ENCODE results near the gene CDADC1. TPM values are rescaled to one million over a fixed set of nuclear protein-coding genes. Genes with fewer than 3 reads are reported as not detected.

Gene CDADC1
- polyA plus RNA-seq, 1 of the 3 experiments (the other 2 are of a cell fraction): 3.5 TPM

DNA sequence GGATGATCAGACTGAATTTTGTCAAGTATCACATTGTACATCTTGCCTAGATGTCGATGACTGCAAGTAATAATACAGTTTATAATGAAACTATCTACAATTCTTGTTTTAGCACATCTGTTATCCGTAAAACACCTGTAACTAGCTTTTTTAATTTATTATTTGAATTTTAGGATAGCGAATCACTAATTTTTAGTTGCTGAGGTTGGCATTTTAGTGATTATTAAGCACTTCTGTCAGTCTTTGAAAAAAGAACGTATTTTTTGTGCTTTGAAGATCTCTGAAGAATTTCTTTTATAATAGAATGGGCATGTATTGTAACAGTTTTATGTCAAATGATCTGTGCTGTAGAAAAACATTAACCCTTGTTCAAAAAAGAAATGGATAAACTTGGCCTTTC is 39.1 kb upstream of the CDADC1 start:
- no peak for DNase-seq
- TF ChIP-seq POLR2AphosphoS5 (IDR thresholded peaks at IDR 0.05; ENCODE audit: low read depth, low read length) (no peak), NFIC (IDR thresholded peaks at IDR 0.05; ENCODE audit: borderline replicate concordance) (no peak), ELF1 (IDR thresholded peaks at IDR 0.05) (no peak), TEAD4 (IDR thresholded peaks at IDR 0.05; ENCODE audit: borderline replicate concordance, insufficient read depth) (no peak), FOSL2 (IDR thresholded peaks at IDR 0.05; ENCODE audit: borderline replicate concordance, low read depth) (no peak)
- TF ChIP-seq, protein P1, sequence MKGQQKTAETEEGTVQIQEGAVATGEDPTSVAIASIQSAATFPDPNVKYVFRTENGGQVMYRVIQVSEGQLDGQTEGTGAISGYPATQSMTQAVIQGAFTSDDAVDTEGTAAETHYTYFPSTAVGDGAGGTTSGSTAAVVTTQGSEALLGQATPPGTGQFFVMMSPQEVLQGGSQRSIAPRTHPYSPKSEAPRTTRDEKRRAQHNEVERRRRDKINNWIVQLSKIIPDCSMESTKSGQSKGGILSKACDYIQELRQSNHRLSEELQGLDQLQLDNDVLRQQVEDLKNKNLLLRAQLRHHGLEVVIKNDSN (IDR thresholded peaks at IDR 0.05; ENCODE audit: borderline replicate concordance, low read depth): no peak
- TF ChIP-seq, protein P2, sequence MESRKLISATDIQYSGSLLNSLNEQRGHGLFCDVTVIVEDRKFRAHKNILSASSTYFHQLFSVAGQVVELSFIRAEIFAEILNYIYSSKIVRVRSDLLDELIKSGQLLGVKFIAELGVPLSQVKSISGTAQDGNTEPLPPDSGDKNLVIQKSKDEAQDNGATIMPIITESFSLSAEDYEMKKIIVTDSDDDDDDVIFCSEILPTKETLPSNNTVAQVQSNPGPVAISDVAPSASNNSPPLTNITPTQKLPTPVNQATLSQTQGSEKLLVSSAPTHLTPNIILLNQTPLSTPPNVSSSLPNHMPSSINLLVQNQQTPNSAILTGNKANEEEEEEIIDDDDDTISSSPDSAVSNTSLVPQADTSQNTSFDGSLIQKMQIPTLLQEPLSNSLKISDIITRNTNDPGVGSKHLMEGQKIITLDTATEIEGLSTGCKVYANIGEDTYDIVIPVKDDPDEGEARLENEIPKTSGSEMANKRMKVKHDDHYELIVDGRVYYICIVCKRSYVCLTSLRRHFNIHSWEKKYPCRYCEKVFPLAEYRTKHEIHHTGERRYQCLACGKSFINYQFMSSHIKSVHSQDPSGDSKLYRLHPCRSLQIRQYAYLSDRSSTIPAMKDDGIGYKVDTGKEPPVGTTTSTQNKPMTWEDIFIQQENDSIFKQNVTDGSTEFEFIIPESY (IDR thresholded peaks at IDR 0.05; ENCODE audit: borderline replicate concordance, low read depth): no peak
- H3K9me3 ChIP-seq: no peaks in the 10 kb centered on the region
- 96% methylated on average over 4 of the region's 4 CpGs for WGBS (ENCODE audit: low lambda C conversion rate)
- no peaks in the 10 kb centered on the region for H4K20me1 ChIP-seq (ENCODE audit: insufficient read depth)
- H3K79me2 ChIP-seq (ENCODE audit: insufficient read depth): no peaks in the 10 kb centered on the region
- H3K4me3 ChIP-seq (ENCODE audit: low read depth in 2 of 2, low read length in 1 of 2): no peak overlapping the region
- H3K27me3 ChIP-seq (ENCODE audit: insufficient read depth): no peaks in the 10 kb centered on the region
- no peak overlapping the region for H3K27ac ChIP-seq (ENCODE audit: low read depth in 2 of 2, low read length in 1 of 2)
- peaks cover 9% of the 10 kb centered on the region for H3F3A ChIP-seq (replicated peaks; ENCODE audit: insufficient read depth)
- H3K36me3 ChIP-seq (replicated peaks in 1 of 2; ENCODE audit: control insufficient read depth in 1 of 2, insufficient read depth in 2 of 2, low read length in 1 of 2): peaks cover 72 to 76% of the 10 kb centered on the region in 2 experiments
- no peak overlapping the region for H3K4me2 ChIP-seq
- no peak overlapping the region for H2AFZ ChIP-seq (ENCODE audit: low read depth)
- no peaks in the 10 kb centered on the region for H3K4me1 ChIP-seq (ENCODE audit: control insufficient read depth in 1 of 2, insufficient read depth in 2 of 2, low read depth in 1 of 2, low read length in 1 of 2)
- H3K9me2 ChIP-seq: no peaks in the 10 kb centered on the region
- no peak overlapping the region for H3K9ac ChIP-seq
- CTCF ChIA-PET: no interaction called here
- POLR2A ChIA-PET: no interaction called here

DNA sequence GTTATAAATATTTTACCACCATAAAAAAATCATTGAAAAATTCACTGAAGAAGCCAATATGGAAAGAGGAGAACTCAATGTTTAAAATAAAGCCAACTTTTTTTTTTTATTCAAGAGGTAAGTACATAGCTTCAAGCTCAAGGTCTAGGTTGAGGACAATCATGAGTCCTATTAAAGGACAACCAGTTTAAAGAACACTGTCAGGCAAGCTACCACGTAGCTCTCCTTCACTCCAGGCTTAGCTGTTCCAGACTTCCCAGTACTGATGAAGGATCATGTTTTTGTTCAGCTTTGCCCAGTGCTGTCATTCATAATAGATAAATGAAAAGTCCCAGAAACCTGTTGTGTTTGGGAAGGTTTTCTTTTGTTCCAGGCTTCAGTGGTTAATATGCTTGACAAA is 37.6 kb upstream of the CDADC1 start:
- DNase-seq: no peak
- H3K9me2 ChIP-seq: no peaks in the 10 kb centered on the region
- no peaks in the 10 kb centered on the region for H3K9me3 ChIP-seq
- POLR2A ChIA-PET: no interaction called here
- TF ChIP-seq TAF1 (IDR thresholded peaks at IDR 0.05; ENCODE audit: borderline replicate concordance, low read depth, low read length) (no peak), EZH2phosphoT487 (IDR thresholded peaks at IDR 0.05; ENCODE audit: borderline replicate concordance, low read depth) (no peak), RFX5 (IDR thresholded peaks at IDR 0.05; ENCODE audit: low read length) (no peak), RXRA (IDR thresholded peaks at IDR 0.05; ENCODE audit: borderline replicate concordance, low read depth) (no peak), MXI1 (IDR thresholded peaks at IDR 0.05; ENCODE audit: low read depth, low read length) (no peak), JUND (IDR thresholded peaks at IDR 0.05) (no peak), GATA2 (CRISPR knock-in tag; IDR thresholded peaks at IDR 0.05) (no peak), CHD2 (IDR thresholded peaks at IDR 0.05; ENCODE audit: low read length, partially characterized antibody) (no peak), NFIC (IDR thresholded peaks at IDR 0.05; ENCODE audit: borderline replicate concordance) (no peak), SMC3 (IDR thresholded peaks at IDR 0.05; ENCODE audit: low read depth, low read length) (no peak), POLR2AphosphoS5 (IDR thresholded peaks at IDR 0.05; ENCODE audit: low read depth, low read length) (no peak), YY1 (IDR thresholded peaks at IDR 0.05; ENCODE audit: low read depth) (no peak), SIN3A (IDR thresholded peaks at IDR 0.05; ENCODE audit: borderline replicate concordance, low read depth, low read length) (no peak), RCOR1 (IDR thresholded peaks at IDR 0.05; ENCODE audit: low read length) (no peak)
- TF ChIP-seq, protein P3, sequence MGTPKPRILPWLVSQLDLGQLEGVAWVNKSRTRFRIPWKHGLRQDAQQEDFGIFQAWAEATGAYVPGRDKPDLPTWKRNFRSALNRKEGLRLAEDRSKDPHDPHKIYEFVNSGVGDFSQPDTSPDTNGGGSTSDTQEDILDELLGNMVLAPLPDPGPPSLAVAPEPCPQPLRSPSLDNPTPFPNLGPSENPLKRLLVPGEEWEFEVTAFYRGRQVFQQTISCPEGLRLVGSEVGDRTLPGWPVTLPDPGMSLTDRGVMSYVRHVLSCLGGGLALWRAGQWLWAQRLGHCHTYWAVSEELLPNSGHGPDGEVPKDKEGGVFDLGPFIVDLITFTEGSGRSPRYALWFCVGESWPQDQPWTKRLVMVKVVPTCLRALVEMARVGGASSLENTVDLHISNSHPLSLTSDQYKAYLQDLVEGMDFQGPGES (IDR thresholded peaks at IDR 0.05; ENCODE audit: low read depth, low read length): no peak
- TF ChIP-seq, protein P4, sequence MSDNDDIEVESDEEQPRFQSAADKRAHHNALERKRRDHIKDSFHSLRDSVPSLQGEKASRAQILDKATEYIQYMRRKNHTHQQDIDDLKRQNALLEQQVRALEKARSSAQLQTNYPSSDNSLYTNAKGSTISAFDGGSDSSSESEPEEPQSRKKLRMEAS (IDR thresholded peaks at IDR 0.05; ENCODE audit: low read depth): no peak
- TF ChIP-seq, protein P5, sequence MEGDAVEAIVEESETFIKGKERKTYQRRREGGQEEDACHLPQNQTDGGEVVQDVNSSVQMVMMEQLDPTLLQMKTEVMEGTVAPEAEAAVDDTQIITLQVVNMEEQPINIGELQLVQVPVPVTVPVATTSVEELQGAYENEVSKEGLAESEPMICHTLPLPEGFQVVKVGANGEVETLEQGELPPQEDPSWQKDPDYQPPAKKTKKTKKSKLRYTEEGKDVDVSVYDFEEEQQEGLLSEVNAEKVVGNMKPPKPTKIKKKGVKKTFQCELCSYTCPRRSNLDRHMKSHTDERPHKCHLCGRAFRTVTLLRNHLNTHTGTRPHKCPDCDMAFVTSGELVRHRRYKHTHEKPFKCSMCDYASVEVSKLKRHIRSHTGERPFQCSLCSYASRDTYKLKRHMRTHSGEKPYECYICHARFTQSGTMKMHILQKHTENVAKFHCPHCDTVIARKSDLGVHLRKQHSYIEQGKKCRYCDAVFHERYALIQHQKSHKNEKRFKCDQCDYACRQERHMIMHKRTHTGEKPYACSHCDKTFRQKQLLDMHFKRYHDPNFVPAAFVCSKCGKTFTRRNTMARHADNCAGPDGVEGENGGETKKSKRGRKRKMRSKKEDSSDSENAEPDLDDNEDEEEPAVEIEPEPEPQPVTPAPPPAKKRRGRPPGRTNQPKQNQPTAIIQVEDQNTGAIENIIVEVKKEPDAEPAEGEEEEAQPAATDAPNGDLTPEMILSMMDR (IDR thresholded peaks at IDR 0.05): no peak
- H3K9ac ChIP-seq: no peak overlapping the region
- H2AFZ ChIP-seq (ENCODE audit: low read depth): no peak overlapping the region
- no peak overlapping the region for H3K27ac ChIP-seq (ENCODE audit: low read depth in 2 of 2, low read length in 1 of 2)
- no peaks in the 10 kb centered on the region for H3K4me1 ChIP-seq (ENCODE audit: control insufficient read depth in 1 of 2, insufficient read depth in 2 of 2, low read depth in 1 of 2, low read length in 1 of 2)
- H3K4me3 ChIP-seq (ENCODE audit: low read depth in 2 of 2, low read length in 1 of 2): no peak overlapping the region
- no peaks in the 10 kb centered on the region for H3K27me3 ChIP-seq (ENCODE audit: insufficient read depth)
- no peaks in the 10 kb centered on the region for H4K20me1 ChIP-seq (ENCODE audit: insufficient read depth)
- no peak overlapping the region for H3K4me2 ChIP-seq
- H3K79me2 ChIP-seq (ENCODE audit: insufficient read depth): no peaks in the 10 kb centered on the region
- peaks cover 15% of the 10 kb centered on the region for H3F3A ChIP-seq (replicated peaks; ENCODE audit: insufficient read depth)
- WGBS (ENCODE audit: low lambda C conversion rate): 100% methylated on average over 1 of the region's 1 CpG
- H3K36me3 ChIP-seq (replicated peaks in 1 of 2; ENCODE audit: control insufficient read depth in 1 of 2, insufficient read depth in 2 of 2, low read length in 1 of 2): peaks cover 57 to 62% of the 10 kb centered on the region in 2 experiments
- CTCF ChIA-PET: interaction anchor here (0.9 kb wide), 1 partner anchor 71 kb away, joined by 3 read pairs; no protein-coding TSS in a partner anchor

Measured in SK-N-SH (cell line).